SKM-1 treated with dmso at 0.1 percent for 144 hours (cell line): ENCODE measurements around the gene PIK3C2A.

Source experiments
- DNase-seq: peaks from one replicate; lab custom pipeline; 2025; ENCODE audit not compliant: unreplicated experiment; lab: John Stamatoyannopoulos, UW

PIK3C2A gene

GRCh38 chr11:17163291-17163690 lies 44.5 kb downstream of the PIK3C2A start:
- no peak for DNase-seq

GRCh38 chr11:17162376-17162775 lies 45.4 kb downstream of the PIK3C2A start:
- DNase-seq = no peak

GRCh38 chr11:17161515-17161914 lies 46.3 kb downstream of the PIK3C2A start:
- DNase-seq = no peak

- DNase-seq = no peak
Measured at GRCh38 chr11:17159441-17159840, 48.3 kb downstream of the PIK3C2A start.
